H9 (cell line): ENCODE data around the gene SAMM50. TPM values are rescaled to one million over a fixed set of nuclear protein-coding genes. Genes with fewer than 3 reads are reported as not detected.

ENCODE experiments used
- DNase-seq: peaks from one replicate; pipeline ENCODE4 v3.0.0-alpha.2; 2017
- H2AFZ ChIP-seq: one replicate; pipeline ENCODE4 v1.6.1; 2013; ENCODE audit warnings: mild to moderate bottlenecking, low read length, control low read depth, moderate library complexity
- H2AK5ac ChIP-seq: 2 replicates; pipeline ENCODE4 v1.6.1; 2013; ENCODE audit warnings: low read length, control low read depth, mixed read lengths; ENCODE audit not compliant: insufficient read length
- H2BK120ac ChIP-seq: one replicate; pipeline ENCODE4 v1.6.1; 2013; ENCODE audit warnings: low read depth, mild to moderate bottlenecking, low read length, control low read depth, inconsistent platforms; ENCODE audit not compliant: poor library complexity, severe bottlenecking
- H2BK12ac ChIP-seq: 2 replicates; pipeline ENCODE4 v1.6.1; 2013; ENCODE audit warnings: low read length, control low read depth, mixed read lengths, low read depth; ENCODE audit not compliant: insufficient read length
- H2BK15ac ChIP-seq: 2 replicates; pipeline ENCODE4 v1.6.1; 2013; ENCODE audit warnings: low read depth, low read length, control low read depth
- H2BK20ac ChIP-seq: one replicate; pipeline ENCODE4 v1.6.1; 2013; ENCODE audit warnings: low read depth, mild to moderate bottlenecking, low read length, control low read depth, inconsistent platforms; ENCODE audit not compliant: poor library complexity, severe bottlenecking
- H2BK5ac ChIP-seq: 2 replicates; pipeline ENCODE4 v1.6.1; 2013; ENCODE audit warnings: low read length, control low read depth, mixed read lengths; ENCODE audit not compliant: insufficient read length
- H3K14ac ChIP-seq: 2 replicates; pipeline ENCODE4 v1.6.1; 2013; ENCODE audit warnings: low read length, control low read depth; ENCODE audit not compliant: insufficient read depth
- H3K18ac ChIP-seq: 2 replicates; pipeline ENCODE4 v1.6.1; 2013; ENCODE audit warnings: low read depth, mild to moderate bottlenecking, mixed read lengths, low read length, control low read depth; ENCODE audit not compliant: insufficient read length
- H3K23ac ChIP-seq: 2 replicates; pipeline ENCODE4 v1.6.1; 2013; ENCODE audit warnings: low read length, control low read depth, mixed read lengths, low read depth; ENCODE audit not compliant: insufficient read length
- H3K23me2 ChIP-seq: 2 replicates; pipeline ENCODE4 v1.6.1; 2013; ENCODE audit warnings: low read depth, mild to moderate bottlenecking, mixed read lengths, low read length, control low read depth; ENCODE audit not compliant: insufficient read length, poor library complexity, severe bottlenecking
- H3K27ac ChIP-seq: 2 replicates; pipeline ENCODE4 v1.5.1; 2013; ENCODE audit warnings: low read length, control low read depth, mixed read lengths, low read depth; ENCODE audit not compliant: insufficient read length
- H3K27me3 ChIP-seq: 2 replicates; pipeline ENCODE4 v1.6.1; 2013; ENCODE audit warnings: low read length, control low read depth, inconsistent platforms; ENCODE audit not compliant: insufficient read depth
- H3K4ac ChIP-seq: 2 replicates; pipeline ENCODE4 v1.6.1; 2013; ENCODE audit warnings: low read depth, mild to moderate bottlenecking, control low read depth, inconsistent platforms, low read length, moderate library complexity
- H3K4me1 ChIP-seq: 2 replicates; pipeline ENCODE4 v1.6.1; 2013; ENCODE audit warnings: low read length, control low read depth, inconsistent platforms; ENCODE audit not compliant: insufficient read depth
- H3K4me2 ChIP-seq: 2 replicates; pipeline ENCODE4 v1.6.1; 2013; ENCODE audit warnings: low read length, control low read depth, mixed read lengths; ENCODE audit not compliant: insufficient read length, insufficient read depth
- H3K56ac ChIP-seq: 2 replicates; pipeline ENCODE4 v1.6.1; 2013; ENCODE audit warnings: low read depth, mild to moderate bottlenecking, mixed read lengths, low read length, control low read depth; ENCODE audit not compliant: insufficient read length
- H3K79me1 ChIP-seq: 2 replicates; pipeline ENCODE4 v1.6.1; 2013; ENCODE audit warnings: low read depth, mild to moderate bottlenecking, moderate library complexity, low read length, control low read depth, inconsistent platforms; ENCODE audit not compliant: insufficient read depth, poor library complexity, severe bottlenecking
- H3K79me2 ChIP-seq: 2 replicates; pipeline ENCODE4 v1.6.1; 2013; ENCODE audit warnings: low read length, control low read depth, inconsistent platforms; ENCODE audit not compliant: insufficient read depth
- H3K9ac ChIP-seq: 2 replicates; pipeline ENCODE4 v1.6.1; 2013; ENCODE audit warnings: low read length, control low read depth, mixed read lengths; ENCODE audit not compliant: insufficient read length; ENCODE audit errors: extremely low read depth
- H3K9me3 ChIP-seq: one replicate; pipeline ENCODE4 v1.6.1; 2013; ENCODE audit warnings: low read depth, low read length, inconsistent platforms; ENCODE audit not compliant: control insufficient read depth
- H3T11ph ChIP-seq: one replicate; pipeline ENCODE4 v1.6.1; 2013; ENCODE audit warnings: mild to moderate bottlenecking, low read length, control low read depth, inconsistent platforms
- H4K20me1 ChIP-seq: one replicate; pipeline ENCODE4 v1.6.1; 2013; ENCODE audit not compliant: control insufficient read depth, insufficient read length, insufficient read depth
- H4K5ac ChIP-seq: 2 replicates; pipeline ENCODE4 v1.6.1; 2013; ENCODE audit warnings: low read depth, mild to moderate bottlenecking, mixed read lengths, low read length, control low read depth; ENCODE audit not compliant: insufficient read length
- H4K8ac ChIP-seq: replicated peaks from 2 replicates; pipeline ENCODE4 v1.6.1; 2013; ENCODE audit warnings: low read length, control low read depth, mixed read lengths, low read depth; ENCODE audit not compliant: insufficient read length
- H4K91ac ChIP-seq: 2 replicates; pipeline ENCODE4 v1.6.1; 2013; ENCODE audit warnings: low read depth, mild to moderate bottlenecking, moderate library complexity, mixed read lengths, low read length, control low read depth; ENCODE audit not compliant: insufficient read length
- H3K27ac Mint-ChIP-seq, 3 experiments: 2 replicates in 2 of 3; 3 replicates in 1 of 3; pipeline ENCODE4 v1.8.0; 2020 to 2021; ENCODE audit warnings: mixed read lengths in 3 of 3, mild to moderate bottlenecking in 1 of 3, moderate library complexity in 1 of 3
- H3K27me3 Mint-ChIP-seq: 2 replicates; pipeline ENCODE4 v1.8.0; 2021; ENCODE audit warnings: low read depth, mild to moderate bottlenecking, moderate library complexity, mixed read lengths
- H3K36me3 Mint-ChIP-seq, 3 experiments: 2 replicates in 2 of 3; 3 replicates in 1 of 3; pipeline ENCODE4 v1.8.0; 2020 to 2021; ENCODE audit warnings: low read depth in 3 of 3, mixed read lengths in 3 of 3; ENCODE audit not compliant: insufficient read depth in 1 of 3
- H3K4me1 Mint-ChIP-seq, 2 experiments: 2 replicates each; pipeline ENCODE4 v1.8.0; 2020; ENCODE audit warnings: mixed read lengths in 2 of 2
- H3K4me3 Mint-ChIP-seq, 2 experiments: 2 replicates in 1 of 2; 3 replicates in 1 of 2; pipeline ENCODE4 v1.8.0; 2020 to 2021; ENCODE audit warnings: mild to moderate bottlenecking in 2 of 2, mixed read lengths in 2 of 2, moderate library complexity in 1 of 2
- H3K9me3 Mint-ChIP-seq, 2 experiments: 2 replicates in 1 of 2; 3 replicates in 1 of 2; pipeline ENCODE4 v1.8.0; 2020; ENCODE audit warnings: mild to moderate bottlenecking in 2 of 2, mixed read lengths in 2 of 2, moderate library complexity in 1 of 2
- CTCF ChIP-seq: fragments of 200-600 bp; sonication (generic); conservative IDR thresholded peaks from 3 replicates; pipeline ENCODE4 v1.8.0; 2021; ENCODE audit warnings: antibody characterized with exemption, mild to moderate bottlenecking
- whole genome bisulfite sequencing: extraction: QIAGEN DNeasy Blood & Tissue Kit; methylation state at CpG from one replicate; pipeline ENCODE4 v1.1.7; 2013; ENCODE audit warnings: missing lambda C conversion rate, low lambda C conversion rate, mixed read lengths; ENCODE audit not compliant: insufficient read length; ENCODE audit errors: extremely low coverage; 5-methylcytosine and 5-hydroxymethylcytosine counted together
- total RNA-seq: library from RNA; stranded (reverse); gene quantifications from 2 replicates; pipeline ENCODE4 v1.2.1, GENCODE V29; 2021

Gene SAMM50
- total RNA-seq, 1 experiment from 2014 or later: 57.2 TPM

GRCh38 chr22:43948836-43949406, 6.3 kb upstream of the SAMM50 start:
- Histone ChIP-seq H2BK20ac (no peak overlapping the region), H4K8ac (no peak overlapping the region), H2BK15ac (no peak overlapping the region), H4K5ac (no peak overlapping the region), H3K23me2 (no peaks in the 10 kb centered on the region), H4K91ac (no peak overlapping the region), H3T11ph (no peak overlapping the region), H2BK120ac (no peak overlapping the region), H3K9me3 (no peaks in the 10 kb centered on the region), H3K56ac (no peak overlapping the region), H3K27me3 (no peaks in the 10 kb centered on the region), H2BK5ac (no peak overlapping the region), H2AK5ac (no peak overlapping the region), H2BK12ac (no peak overlapping the region), H3K4me1 (0 out of 2 replicates have a peak, but pooled peaks cover under 1% of the 10 kb centered on the region), H3K23ac (no peak overlapping the region), H2AFZ (no peak overlapping the region), H3K4ac (no peak overlapping the region), H3K14ac (no peak overlapping the region), H3K18ac (no peak overlapping the region), H3K79me1 (no peaks in the 10 kb centered on the region), H3K4me2 (no peak overlapping the region), H3K9ac (no peak overlapping the region), H3K27ac (no peak overlapping the region), H4K20me1 (no peaks in the 10 kb centered on the region), H3K79me2 (no peaks in the 10 kb centered on the region)
- WGBS: no CpG with 5 or more reads among the region's 12 CpGs
- Mint-ChIP-seq H3K36me3 (peaks cover 15 to 36% (median 35%) of the 10 kb centered on the region in 3 experiments; a peak in 6 of 7 replicates), H3K27me3 (peaks cover 4% of the 10 kb centered on the region), H3K4me1 (peaks cover under 1 to 4% of the 10 kb centered on the region in 2 experiments), H3K9me3 (no peaks in the 10 kb centered on the region; a peak in 1 of 5 replicates), H3K4me3 (no peak overlapping the region), H3K27ac (no peak overlapping the region)
- TF ChIP-seq CTCF: no peak
- DNase-seq: no peak
